GM12865 (cell line): ENCODE data around the gene DTX3L.

ENCODE experiments used
- DNase-seq: peaks from one replicate; pipeline ENCODE4 v3.0.0; 2010; ENCODE audit warnings: low read depth
- H3K4me3 ChIP-seq: 2 replicates; pipeline ENCODE4 v1.5.1; 2011; ENCODE audit warnings: mild to moderate bottlenecking, low read depth, low read length, control low read depth
- CTCF ChIP-seq: IDR thresholded peaks from 2 replicates; pipeline ENCODE4 v1.5.1; 2011; ENCODE audit warnings: low read length, control low read depth, low read depth, inconsistent platforms; ENCODE audit not compliant: insufficient read depth; ENCODE audit errors: missing control alignments

Gene DTX3L

GRCh38 chr3:122586098-122586497, 22.0 kb downstream of the DTX3L start:
- no peak for DNase-seq
- TF ChIP-seq CTCF: no peak
- H3K4me3 ChIP-seq: no peak overlapping the region

- no peak for DNase-seq
- TF ChIP-seq CTCF: no peak
- H3K4me3 ChIP-seq: no peak overlapping the region
Observed at GRCh38 chr3:122586773-122587485, 22.8 kb downstream of the DTX3L start.

DNA sequence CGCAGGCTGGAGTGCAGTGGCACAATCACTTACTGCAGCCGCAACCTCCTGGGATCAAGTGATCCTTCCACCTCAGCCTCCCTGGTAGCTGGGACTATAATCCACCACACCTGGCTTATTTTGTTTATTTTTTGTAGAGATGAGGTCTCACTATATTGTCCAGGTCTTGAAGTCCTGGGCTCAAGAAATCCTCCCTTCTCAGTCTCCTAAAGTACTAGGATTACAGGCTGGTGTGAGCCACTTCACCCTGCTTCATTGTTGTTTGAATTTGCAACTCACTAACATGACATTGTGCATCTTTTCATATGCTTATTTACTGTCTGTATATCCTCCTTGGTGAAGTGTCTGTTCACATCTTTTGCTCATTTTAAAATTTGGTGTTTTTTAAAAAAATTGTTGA, 23.4 kb downstream of the DTX3L start:
- TF ChIP-seq CTCF: no peak
- no peak overlapping the region for H3K4me3 ChIP-seq
- no peak for DNase-seq

DNA sequence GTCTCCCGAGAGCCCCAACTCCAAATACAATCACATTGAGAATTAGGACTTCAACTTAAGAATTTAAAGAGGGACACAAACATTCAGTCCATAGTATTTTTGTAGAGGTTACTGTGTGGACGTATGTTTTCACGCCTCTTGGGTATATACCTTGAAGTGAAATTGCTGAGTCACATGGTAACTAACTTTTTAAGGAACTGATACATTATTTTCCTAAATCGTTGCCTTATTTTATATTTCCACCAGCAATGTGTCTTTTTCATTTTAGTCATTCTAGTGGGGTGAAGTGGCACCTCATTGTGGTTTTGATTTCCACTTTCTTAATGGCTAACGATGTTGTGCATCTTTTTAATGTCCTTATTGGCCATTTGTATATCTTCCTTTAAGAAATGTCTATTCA, 25.2 kb downstream of the DTX3L start:
- TF ChIP-seq CTCF: no peak
- peak; percentile 63 for DNase-seq
- no peak overlapping the region for H3K4me3 ChIP-seq

DNA sequence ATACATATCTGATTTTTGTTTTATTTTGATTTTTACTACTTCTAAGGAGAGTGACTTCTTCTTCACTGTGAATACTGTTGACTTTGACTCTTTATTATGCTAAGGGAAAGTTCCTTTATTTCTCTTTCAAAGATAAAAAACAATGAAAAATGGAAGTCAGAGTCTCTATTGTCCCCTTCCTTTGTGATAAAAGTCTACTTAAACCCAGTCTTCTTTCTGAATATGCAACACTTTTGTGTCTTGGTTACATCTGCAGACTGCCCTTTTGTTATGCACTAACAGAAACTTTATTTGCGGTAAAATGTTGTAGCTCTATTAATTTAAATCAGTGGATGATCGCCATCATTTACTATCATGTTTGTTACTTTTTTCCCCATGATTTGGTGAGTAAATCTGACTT, 26.5 kb downstream of the DTX3L start:
- H3K4me3 ChIP-seq: no peak overlapping the region
- no peak for TF ChIP-seq CTCF
- no peak for DNase-seq

DNA sequence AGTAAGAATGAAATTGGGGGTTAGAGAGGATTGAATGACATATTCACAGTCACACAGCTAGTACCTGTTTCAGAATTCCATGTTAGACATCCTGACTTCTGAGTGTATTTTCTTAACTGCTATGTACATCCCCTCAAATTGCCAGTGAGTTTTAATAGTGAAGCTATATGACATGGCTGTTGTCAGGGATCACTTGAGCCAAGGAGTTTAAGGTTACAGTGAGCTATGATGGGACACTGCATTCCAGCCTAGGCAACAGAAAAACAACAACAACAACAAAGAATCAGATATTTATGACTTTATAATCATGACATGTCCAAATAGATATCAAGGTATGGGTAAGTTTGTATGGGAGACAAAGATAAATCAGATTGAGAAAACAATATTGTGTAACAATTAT, 29.9 kb downstream of the DTX3L start:
- TF ChIP-seq CTCF: no peak
- DNase-seq: no peak
- no peak overlapping the region for H3K4me3 ChIP-seq

GRCh38 chr3:122598151-122598550, 34.0 kb downstream of the DTX3L start:
- TF ChIP-seq CTCF: no peak
- H3K4me3 ChIP-seq: no peak overlapping the region
- DNase-seq: no peak
